Liver (tissue), 9 donors: Measurements from ENCODE around the gene POLR3A. TPM values are rescaled to one million over a fixed set of nuclear protein-coding genes. Genes with fewer than 3 reads are reported as not detected.

Source experiments
- DNase-seq: peaks from one replicate; pipeline ENCODE4 v3.0.0-alpha.2; 2017; ENCODE audit warnings: low spot score
- H3K27ac ChIP-seq, 2 donors: one replicate each; pipeline ENCODE4 v1.7.0; 2013; ENCODE audit warnings: inconsistent platforms in 2 of 2, low read length in 2 of 2, control low read depth in 1 of 2, low read depth in 1 of 2, mild to moderate bottlenecking in 1 of 2
- H3K27me3 ChIP-seq, 4 donors: one replicate each; pipeline versions ENCODE4 v1.6.1 to v1.7.0; 2013; ENCODE audit warnings: low read length in 3 of 4, inconsistent platforms in 1 of 4, mild to moderate bottlenecking in 1 of 4, moderate library complexity in 1 of 4; ENCODE audit not compliant: control insufficient read depth in 4 of 4, insufficient read depth in 4 of 4
- H3K36me3 ChIP-seq, 4 donors: one replicate each; pipeline versions ENCODE4 v1.6.1 to v1.7.0; 2013; ENCODE audit warnings: low read length in 3 of 4, mild to moderate bottlenecking in 3 of 4, low read depth in 1 of 4, moderate library complexity in 1 of 4; ENCODE audit not compliant: control insufficient read depth in 4 of 4, insufficient read depth in 3 of 4
- H3K4me1 ChIP-seq, 4 donors: one replicate each; pipeline versions ENCODE4 v1.6.1 to v1.7.0; 2013; ENCODE audit warnings: low read length in 3 of 4, mild to moderate bottlenecking in 3 of 4, moderate library complexity in 1 of 4; ENCODE audit not compliant: control insufficient read depth in 4 of 4, insufficient read depth in 4 of 4
- H3K4me3 ChIP-seq, 3 donors: one replicate each; pipeline versions ENCODE4 v1.6.1 to v1.7.0; 2013; ENCODE audit warnings: low read length in 3 of 3, control low read depth in 1 of 3, low read depth in 1 of 3, mild to moderate bottlenecking in 1 of 3
- H3K9ac ChIP-seq, 2 donors: one replicate each; pipeline ENCODE4 v1.7.0; 2013; ENCODE audit warnings: low read length in 2 of 2, mild to moderate bottlenecking in 2 of 2, moderate library complexity in 2 of 2, control low read depth in 1 of 2, low read depth in 1 of 2
- H3K9me3 ChIP-seq, 4 donors: one replicate each; pipeline versions ENCODE4 v1.6.1 to v1.7.0; 2013; ENCODE audit warnings: low read length in 3 of 4; ENCODE audit not compliant: control insufficient read depth in 4 of 4
- EGR1 ChIP-seq, 2 donors: IDR thresholded peaks; 2 replicates each; pipeline ENCODE4 v1.6.1; 2016 to 2018; ENCODE audit warnings: antibody characterized with exemption in 2 of 2, low read depth in 2 of 2
- FOXA1 ChIP-seq: IDR thresholded peaks from 2 replicates; pipeline ENCODE4 v1.6.1; 2016; ENCODE audit warnings: antibody characterized with exemption
- FOXA2 ChIP-seq: IDR thresholded peaks from 2 replicates; pipeline ENCODE4 v1.6.1; 2016; ENCODE audit warnings: antibody characterized with exemption
- GABPA ChIP-seq, 2 donors: IDR thresholded peaks in 1 of 2; conservative IDR thresholded peaks in 1 of 2; 2 replicates each; pipeline ENCODE4 v1.6.1; 2016; ENCODE audit warnings: antibody characterized with exemption in 2 of 2, mild to moderate bottlenecking in 1 of 2, moderate library complexity in 1 of 2
- HNF4G ChIP-seq: IDR thresholded peaks from 2 replicates; pipeline ENCODE4 v1.6.1; 2016; ENCODE audit warnings: antibody characterized with exemption
- JUND ChIP-seq, 2 donors: IDR thresholded peaks; 2 replicates each; pipeline ENCODE4 v1.6.1; 2016; ENCODE audit warnings: antibody characterized with exemption in 2 of 2
- MAX ChIP-seq: IDR thresholded peaks from 2 replicates; pipeline ENCODE4 v1.6.1; 2016; ENCODE audit warnings: antibody characterized with exemption
- RAD21 ChIP-seq, 2 donors: IDR thresholded peaks; 2 replicates each; pipeline ENCODE4 v1.6.1; 2016; ENCODE audit warnings: antibody characterized with exemption in 2 of 2, mild to moderate bottlenecking in 2 of 2
- RXRA ChIP-seq, 2 donors: IDR thresholded peaks; 2 replicates each; pipeline ENCODE4 v1.6.1; 2017 to 2018; ENCODE audit warnings: antibody characterized with exemption in 2 of 2, mild to moderate bottlenecking in 1 of 2
- SP1 ChIP-seq: IDR thresholded peaks from 2 replicates; pipeline ENCODE4 v1.6.1; 2018; ENCODE audit warnings: antibody characterized with exemption, mild to moderate bottlenecking
- TAF1 ChIP-seq: conservative IDR thresholded peaks from 2 replicates; pipeline ENCODE4 v1.6.1; 2016; ENCODE audit warnings: antibody characterized with exemption, mild to moderate bottlenecking
- WGBS: extraction: QIAGEN DNeasy Blood & Tissue Kit; methylation state at CpG from one replicate; pipeline ENCODE4 v1.1.7; 2013; 5-methylcytosine and 5-hydroxymethylcytosine counted together
- polyA plus RNA-seq, 2 donors: library from polyadenylated mRNA; stranded (reverse) in 1 of 2; unstranded in 1 of 2; fragments of 200-250 nt in 1 of 2; fragments of >200 nt in 1 of 2; fragmentation: Nextera tagmentation in 1 of 2; extraction: Ambion mirVana in 1 of 2; gene quantifications; one replicate each; pipeline versions ENCODE4 v1.2.1 to v1.2.3, GENCODE V29; 2013 to 2015
- total RNA-seq, 2 donors: library from RNA; depleted of rRNA; stranded (reverse); fragments of >200 nt; gene quantifications; one replicate each; pipeline ENCODE4 v1.2.3, GENCODE V29; 2014
- TF ChIP-seq, protein P1 (sequence below): fragments of 150-350 bp; IDR thresholded peaks from 2 replicates; pipeline ENCODE4 v1.5.1; 2017; ENCODE audit warnings: improper control_type of control experiment, low read depth, low read length; ENCODE audit not compliant: missing input control
- TF ChIP-seq, protein P2 (sequence below): IDR thresholded peaks from 2 replicates; pipeline ENCODE4 v1.6.1; 2016; ENCODE audit warnings: antibody characterized with exemption, mild to moderate bottlenecking
- TF ChIP-seq, protein P3 (sequence below): IDR thresholded peaks from 2 replicates; pipeline ENCODE4 v1.6.1; 2016; ENCODE audit warnings: antibody characterized with exemption
- donor health status: healthy.
- donor health status: healthy.
- donor health status: healthy.
- donor health status: healthy.
- donor health status: healthy.

The POLR3A gene
- total and polyA plus RNA-seq, 4 donors = 3.2 to 9.6 (median 5.5) TPM

DNA sequence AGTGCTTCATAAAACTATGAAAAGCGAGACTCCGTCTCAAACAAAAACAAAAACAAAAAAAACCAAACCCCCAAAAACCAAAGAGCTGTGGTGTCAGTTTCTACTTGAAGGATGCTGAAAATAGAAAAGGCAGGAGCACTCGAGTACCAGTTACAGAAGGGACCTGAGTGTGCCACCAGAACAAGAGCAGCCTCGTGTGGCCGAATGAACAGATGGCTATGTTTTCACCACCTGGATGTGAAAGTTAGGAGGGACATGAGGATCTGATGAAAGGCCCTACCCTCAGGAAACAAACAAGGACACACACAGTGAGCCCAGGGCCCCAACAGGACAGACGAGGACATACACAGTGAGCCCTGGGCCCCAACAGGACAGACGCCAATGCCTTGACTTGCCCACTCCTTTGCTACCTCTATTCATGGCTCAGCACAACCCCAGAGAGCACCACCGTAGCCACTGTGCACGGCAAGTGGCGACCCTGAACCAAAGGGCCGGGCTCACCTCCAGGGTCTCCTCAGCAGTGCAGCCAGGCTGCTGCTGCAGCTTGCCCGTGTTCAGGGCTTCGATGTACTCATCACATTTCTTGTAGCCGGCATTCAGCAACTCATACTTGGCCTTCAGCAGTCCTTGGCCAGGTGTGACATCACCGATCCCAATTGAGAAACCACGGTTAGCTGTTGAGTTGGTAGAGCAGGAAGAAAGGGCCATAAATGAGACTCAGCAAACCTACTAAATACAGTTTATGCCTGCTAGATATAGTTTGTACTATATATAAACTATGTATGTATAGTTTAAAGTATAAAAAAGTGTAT, 24.9 kb downstream of the POLR3A start:
- Histone ChIP-seq H3K27ac (no peak overlapping the region), H3K9me3 (no peaks in the 10 kb centered on the region)

GRCh38 chr10:78002541-78003288, 26.6 kb downstream of the POLR3A start:
- H3K27me3 ChIP-seq = no peaks in the 10 kb centered on the region
- H3K9me3 ChIP-seq = no peaks in the 10 kb centered on the region
- H3K4me1 ChIP-seq = no peaks in the 10 kb centered on the region
- WGBS = 96% methylated on average over 4 of the region's 4 CpGs
- H3K36me3 ChIP-seq = peaks cover 20 to 72% (median 59%) of the 10 kb centered on the region in 4 donors
- no peak for DNase-seq
- no peak overlapping the region for H3K4me3 ChIP-seq
- no peak overlapping the region for H3K9ac ChIP-seq
- no peak overlapping the region for H3K27ac ChIP-seq
- TF ChIP-seq MAX = no peak
- TF ChIP-seq, protein P1, sequence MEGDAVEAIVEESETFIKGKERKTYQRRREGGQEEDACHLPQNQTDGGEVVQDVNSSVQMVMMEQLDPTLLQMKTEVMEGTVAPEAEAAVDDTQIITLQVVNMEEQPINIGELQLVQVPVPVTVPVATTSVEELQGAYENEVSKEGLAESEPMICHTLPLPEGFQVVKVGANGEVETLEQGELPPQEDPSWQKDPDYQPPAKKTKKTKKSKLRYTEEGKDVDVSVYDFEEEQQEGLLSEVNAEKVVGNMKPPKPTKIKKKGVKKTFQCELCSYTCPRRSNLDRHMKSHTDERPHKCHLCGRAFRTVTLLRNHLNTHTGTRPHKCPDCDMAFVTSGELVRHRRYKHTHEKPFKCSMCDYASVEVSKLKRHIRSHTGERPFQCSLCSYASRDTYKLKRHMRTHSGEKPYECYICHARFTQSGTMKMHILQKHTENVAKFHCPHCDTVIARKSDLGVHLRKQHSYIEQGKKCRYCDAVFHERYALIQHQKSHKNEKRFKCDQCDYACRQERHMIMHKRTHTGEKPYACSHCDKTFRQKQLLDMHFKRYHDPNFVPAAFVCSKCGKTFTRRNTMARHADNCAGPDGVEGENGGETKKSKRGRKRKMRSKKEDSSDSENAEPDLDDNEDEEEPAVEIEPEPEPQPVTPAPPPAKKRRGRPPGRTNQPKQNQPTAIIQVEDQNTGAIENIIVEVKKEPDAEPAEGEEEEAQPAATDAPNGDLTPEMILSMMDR = no peak
- TF ChIP-seq TAF1 = no peak
- no peak for TF ChIP-seq RXRA (IDR thresholded peaks at IDR 0.05)
- no peak for TF ChIP-seq RAD21 (IDR thresholded peaks at IDR 0.05)
- no peak for TF ChIP-seq FOXA1

More for the DNA sequence above, 24.9 kb downstream of the POLR3A start:
- H3K36me3 ChIP-seq = peaks cover 20 to 80% (median 64%) of the 10 kb centered on the region in 4 donors
- H3K9ac ChIP-seq = no peak overlapping the region
- TF ChIP-seq JUND (IDR thresholded peaks at IDR 0.05) (no peak), SP1 (no peak), EGR1 (IDR thresholded peaks at IDR 0.05; ENCODE audit: low read depth in 2 of 2) (no peak), GABPA (IDR thresholded peaks at IDR 0.05 in 1 of 2, conservative IDR thresholded peaks at IDR 0.05 in 1 of 2) (no peak), HNF4G (no peak), FOXA2 (no peak)
- TF ChIP-seq, protein P2, sequence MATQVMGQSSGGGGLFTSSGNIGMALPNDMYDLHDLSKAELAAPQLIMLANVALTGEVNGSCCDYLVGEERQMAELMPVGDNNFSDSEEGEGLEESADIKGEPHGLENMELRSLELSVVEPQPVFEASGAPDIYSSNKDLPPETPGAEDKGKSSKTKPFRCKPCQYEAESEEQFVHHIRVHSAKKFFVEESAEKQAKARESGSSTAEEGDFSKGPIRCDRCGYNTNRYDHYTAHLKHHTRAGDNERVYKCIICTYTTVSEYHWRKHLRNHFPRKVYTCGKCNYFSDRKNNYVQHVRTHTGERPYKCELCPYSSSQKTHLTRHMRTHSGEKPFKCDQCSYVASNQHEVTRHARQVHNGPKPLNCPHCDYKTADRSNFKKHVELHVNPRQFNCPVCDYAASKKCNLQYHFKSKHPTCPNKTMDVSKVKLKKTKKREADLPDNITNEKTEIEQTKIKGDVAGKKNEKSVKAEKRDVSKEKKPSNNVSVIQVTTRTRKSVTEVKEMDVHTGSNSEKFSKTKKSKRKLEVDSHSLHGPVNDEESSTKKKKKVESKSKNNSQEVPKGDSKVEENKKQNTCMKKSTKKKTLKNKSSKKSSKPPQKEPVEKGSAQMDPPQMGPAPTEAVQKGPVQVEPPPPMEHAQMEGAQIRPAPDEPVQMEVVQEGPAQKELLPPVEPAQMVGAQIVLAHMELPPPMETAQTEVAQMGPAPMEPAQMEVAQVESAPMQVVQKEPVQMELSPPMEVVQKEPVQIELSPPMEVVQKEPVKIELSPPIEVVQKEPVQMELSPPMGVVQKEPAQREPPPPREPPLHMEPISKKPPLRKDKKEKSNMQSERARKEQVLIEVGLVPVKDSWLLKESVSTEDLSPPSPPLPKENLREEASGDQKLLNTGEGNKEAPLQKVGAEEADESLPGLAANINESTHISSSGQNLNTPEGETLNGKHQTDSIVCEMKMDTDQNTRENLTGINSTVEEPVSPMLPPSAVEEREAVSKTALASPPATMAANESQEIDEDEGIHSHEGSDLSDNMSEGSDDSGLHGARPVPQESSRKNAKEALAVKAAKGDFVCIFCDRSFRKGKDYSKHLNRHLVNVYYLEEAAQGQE = no peak
- TF ChIP-seq, protein P3, sequence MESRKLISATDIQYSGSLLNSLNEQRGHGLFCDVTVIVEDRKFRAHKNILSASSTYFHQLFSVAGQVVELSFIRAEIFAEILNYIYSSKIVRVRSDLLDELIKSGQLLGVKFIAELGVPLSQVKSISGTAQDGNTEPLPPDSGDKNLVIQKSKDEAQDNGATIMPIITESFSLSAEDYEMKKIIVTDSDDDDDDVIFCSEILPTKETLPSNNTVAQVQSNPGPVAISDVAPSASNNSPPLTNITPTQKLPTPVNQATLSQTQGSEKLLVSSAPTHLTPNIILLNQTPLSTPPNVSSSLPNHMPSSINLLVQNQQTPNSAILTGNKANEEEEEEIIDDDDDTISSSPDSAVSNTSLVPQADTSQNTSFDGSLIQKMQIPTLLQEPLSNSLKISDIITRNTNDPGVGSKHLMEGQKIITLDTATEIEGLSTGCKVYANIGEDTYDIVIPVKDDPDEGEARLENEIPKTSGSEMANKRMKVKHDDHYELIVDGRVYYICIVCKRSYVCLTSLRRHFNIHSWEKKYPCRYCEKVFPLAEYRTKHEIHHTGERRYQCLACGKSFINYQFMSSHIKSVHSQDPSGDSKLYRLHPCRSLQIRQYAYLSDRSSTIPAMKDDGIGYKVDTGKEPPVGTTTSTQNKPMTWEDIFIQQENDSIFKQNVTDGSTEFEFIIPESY = no peak
- TF ChIP-seq, protein P1 = no peak
- no peak overlapping the region for H3K4me3 ChIP-seq
- H3K4me1 ChIP-seq = no peaks in the 10 kb centered on the region
- H3K27me3 ChIP-seq = no peaks in the 10 kb centered on the region
- DNase-seq = no peak
- WGBS = 97% methylated on average over 16 of the region's 16 CpGs
